C1 segment of cervical spinal cord (tissue), 14 donors: ENCODE results near the gene TMEM47.
A peak's percentile ranks its signal among the peaks of the same experiment; 100 is the strongest.

Source experiments
- DNase-seq, 14 donors: peaks; one replicate each; lab custom pipeline; 2025; lab: John Stamatoyannopoulos, UW

The TMEM47 gene

DNA sequence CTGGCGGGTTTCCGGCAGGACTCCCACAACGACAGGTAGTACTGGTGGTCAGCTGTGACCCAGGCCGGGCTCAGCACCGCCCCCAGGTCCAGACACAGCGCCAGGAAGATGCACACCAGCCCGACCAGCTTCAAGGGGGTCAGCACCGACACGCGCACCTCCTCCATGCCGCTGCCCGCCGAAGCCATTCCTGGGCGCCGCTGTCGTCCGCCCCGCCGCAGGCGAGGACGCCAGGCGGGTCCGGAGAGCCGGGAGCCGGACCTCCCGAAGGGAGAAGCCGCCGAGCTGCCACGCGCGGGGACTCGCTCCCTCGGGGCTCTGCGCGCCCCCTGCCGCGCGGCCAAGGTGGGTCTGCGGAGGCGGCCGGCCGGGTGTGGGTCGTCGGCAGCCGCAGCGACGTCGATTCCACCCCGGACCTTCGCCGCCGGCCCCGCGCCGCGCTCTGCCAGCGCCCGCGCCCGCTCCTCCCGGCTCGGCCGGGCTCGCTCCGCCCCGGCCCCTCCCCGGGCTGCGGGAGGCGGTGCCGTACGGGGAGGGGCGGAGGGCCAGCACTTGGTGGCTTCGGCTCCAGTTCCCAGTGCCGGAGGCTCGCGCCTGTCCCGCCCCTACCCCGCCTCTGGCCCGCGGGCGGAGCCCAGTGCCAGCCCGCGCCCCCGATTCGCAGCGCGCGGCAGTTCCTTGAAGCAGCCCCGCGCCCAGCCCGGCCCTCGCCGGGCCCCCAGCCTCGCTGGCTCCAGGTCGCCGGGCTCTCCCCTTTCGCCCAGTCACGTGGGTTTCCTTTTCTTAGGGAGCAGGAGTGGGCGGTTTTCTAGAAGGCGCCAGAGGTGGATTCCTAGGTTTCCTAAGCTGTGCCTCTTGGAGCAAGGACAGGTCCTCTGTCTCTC lies at the start of gene TMEM47:
Gene TMEM47 (minus strand): TSS at position 444 of the 884 bp plus-strand sequence. CDS start 256 bp downstream, at position 188.
- peak in 10 of 14 donors; percentile 4 to 62 (median 23) for DNase-seq

- no peak for DNase-seq
Measured at GRCh38 chrX:34687095-34687494, 30.0 kb upstream of the TMEM47 start.

DNA sequence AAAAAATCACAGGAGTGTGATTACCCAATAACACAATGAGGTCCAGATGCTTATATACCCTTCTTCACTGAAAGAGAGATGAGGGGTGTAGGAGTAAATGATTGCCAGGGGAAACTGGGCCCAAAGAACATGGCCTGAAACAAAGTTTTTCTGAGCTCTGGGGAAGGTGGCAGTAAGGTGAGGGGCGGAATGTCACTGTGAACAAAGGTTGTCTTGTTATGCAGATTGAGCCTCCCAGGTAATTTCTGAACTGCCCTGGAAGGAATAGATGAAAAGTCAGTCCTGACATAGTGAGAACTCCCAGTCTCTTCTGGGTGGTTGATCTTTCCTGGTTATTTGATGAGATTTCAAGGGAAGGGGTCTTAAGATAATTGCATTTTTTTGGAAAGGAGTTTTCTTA lies 2.5 kb upstream of the TMEM47 start:
- DNase-seq = no peak

DNA sequence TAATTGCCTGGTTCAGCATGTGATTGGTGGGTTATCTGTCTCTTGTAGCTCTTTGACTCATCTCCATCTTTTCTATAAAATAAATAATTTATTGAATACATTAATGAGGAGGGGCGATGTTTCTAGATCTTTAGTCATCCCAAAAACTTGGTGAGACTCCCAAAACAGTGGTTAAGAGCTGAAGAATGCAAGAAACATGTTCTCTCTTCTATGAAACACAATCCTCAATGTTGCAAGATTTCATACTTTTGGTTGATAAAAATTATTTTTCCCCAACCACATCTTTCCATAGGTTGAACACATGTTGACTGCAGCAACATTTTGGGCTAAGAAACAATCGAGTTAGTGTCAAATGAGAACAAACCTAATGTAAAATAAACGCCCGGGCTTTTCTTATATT lies 1.2 kb upstream of the TMEM47 start:
- DNase-seq = no peak

GRCh38 chrX:34657726-34658070 lies 613 bp upstream of the TMEM47 start:
- DNase-seq = no peak

DNA sequence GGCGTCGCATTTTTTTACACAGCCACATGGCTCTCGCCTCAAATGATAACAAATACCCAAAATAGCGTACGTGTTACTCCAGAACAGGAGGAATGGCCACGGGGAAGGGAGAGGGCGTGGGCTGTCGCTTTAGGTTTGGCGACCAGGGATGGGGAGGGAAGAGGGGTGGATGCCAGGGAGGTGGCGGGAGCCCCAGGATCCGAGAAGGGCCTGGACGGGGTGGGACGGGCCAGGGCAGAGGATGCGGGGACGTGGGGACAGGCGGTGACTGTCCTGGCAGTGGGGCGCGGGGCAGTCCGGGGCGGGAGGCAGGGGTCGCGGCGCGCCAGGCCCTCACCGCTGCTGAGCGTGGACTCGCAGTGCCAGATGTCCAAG lies 631 bp downstream of the TMEM47 start:
- peak in 2 of 14 donors; percentile 3 for DNase-seq

DNA sequence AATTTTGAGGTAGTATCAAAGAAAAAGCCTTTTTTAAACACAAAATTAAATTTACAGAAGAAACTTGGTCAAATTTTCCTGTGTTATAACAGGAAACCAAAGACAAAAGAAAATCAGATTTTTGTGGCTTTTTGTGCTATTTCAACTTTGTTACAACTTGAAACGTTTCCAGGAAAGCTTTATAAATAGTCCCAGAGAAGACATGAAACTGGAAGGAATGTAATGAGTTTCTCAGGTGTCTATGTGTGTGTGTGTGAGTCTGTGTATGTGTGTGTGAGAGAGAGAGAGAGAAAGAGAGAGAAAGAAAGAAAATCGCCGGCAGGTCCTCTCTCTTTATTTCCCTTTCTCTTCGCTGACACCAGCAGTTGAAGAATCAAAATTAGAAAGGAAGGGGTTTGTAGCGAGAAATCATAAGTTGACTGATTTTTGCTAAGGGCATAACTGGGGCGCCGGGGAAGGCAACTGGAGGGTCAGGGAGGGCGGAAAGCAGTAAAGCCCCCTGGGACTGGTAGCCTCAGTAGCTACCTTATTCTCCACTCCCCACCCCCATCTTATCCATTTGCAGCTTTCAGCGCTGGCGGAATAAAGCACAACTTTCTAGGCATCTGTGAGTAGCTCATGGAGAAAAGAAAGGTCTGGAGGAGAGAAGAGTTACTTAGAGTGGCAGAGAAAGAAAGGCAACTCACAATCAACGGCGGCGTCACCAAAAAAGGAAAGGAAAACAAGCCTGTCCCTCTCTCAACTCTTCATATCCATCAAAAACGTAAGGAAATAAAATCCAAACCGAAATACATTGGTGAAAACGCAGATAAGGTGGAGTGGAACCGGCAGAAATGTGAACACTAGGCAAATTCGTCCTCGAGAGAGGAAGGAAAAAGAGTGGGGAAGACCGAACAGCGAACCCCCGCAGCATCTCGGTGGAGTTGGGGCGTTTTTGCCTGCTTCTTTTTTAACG lies 1.3 kb downstream of the TMEM47 start:
- DNase-seq = peak in 1 of 14 donors; percentile 3

- DNase-seq = no peak
Measured at GRCh38 chrX:34654696-34655490, 2.2 kb downstream of the TMEM47 start.

GRCh38 chrX:34653811-34654210 lies 3.3 kb downstream of the TMEM47 start:
- DNase-seq = no peak

DNA sequence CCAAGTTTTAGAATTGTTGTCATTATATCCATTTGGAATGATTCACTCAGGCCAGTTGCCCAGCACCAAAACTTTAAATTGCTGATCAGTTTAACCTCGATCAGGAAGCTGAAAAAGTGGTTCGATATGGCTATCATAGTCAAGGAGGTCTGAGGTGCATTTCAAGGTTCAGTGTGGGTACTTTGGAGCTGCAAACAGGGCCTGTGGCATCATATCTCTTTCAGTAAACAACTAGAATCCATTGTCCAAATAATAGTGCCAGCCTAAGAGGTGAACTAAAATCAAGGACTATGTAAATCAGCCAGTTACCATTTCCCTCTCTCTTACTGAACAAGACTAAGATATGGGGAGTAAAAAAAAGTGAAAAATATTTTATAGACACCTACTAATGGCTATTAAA lies 14.2 kb downstream of the TMEM47 start:
- no peak for DNase-seq

DNA sequence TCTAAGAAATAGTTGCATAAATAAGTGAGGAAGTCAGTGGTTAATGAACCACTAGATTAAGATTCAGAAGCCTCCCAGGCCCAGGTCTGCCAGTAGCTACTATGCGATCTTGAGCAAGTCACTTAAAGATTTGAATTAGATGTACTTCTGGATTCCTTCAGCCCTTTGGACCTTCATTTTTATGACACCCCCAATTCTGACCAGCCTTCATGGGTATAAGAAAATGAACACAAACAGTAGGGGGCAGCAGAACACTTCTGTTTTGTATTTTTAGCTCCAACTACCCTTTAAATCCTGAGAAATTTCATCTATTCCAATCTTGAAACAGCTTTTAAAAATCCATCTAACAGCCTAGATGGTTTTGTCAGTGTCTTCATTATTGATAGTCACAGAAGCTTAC lies 19.0 kb downstream of the TMEM47 start:
- DNase-seq = no peak

GRCh38 chrX:34634349-34634748 lies 22.7 kb downstream of the TMEM47 start:
- DNase-seq = no peak

- no peak for DNase-seq
Measured at GRCh38 chrX:34632384-34632783, 24.7 kb downstream of the TMEM47 start.

DNA sequence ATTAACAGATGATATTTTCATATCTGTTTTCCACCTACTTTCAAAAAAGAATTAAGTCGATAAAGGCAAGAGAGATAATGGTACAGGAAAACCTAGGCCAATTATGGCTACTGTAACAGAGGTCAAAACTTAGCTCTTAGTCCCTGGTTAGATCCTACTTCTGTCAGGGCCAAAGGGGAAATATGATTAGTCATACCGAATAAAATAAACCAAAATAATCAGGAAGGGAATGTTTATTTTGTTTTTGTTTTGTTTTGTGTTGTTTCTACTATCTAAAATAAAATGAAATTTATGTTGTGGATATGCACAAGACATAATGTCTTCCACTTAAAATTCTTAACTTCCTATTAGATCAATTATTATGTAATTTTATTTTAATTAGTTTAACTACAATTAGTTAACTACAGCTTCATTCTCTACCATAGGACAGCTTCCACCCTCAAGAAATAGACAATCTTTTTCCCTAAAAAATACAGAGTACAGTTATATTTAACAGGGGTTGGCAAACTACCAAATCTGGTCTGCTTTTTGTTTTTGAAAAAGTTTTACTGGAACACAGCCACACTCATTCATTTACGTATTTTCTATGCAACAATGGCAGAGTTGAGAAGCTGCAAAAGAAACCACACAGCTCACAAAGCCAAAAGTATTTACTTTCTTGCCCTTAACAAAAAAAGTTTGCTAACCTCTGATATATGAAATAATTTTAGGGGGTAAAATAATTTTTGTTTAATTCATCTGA lies 25.4 kb downstream of the TMEM47 start:
- DNase-seq = no peak

- DNase-seq = no peak
Measured at GRCh38 chrX:34629572-34629971, 27.5 kb downstream of the TMEM47 start.

DNA sequence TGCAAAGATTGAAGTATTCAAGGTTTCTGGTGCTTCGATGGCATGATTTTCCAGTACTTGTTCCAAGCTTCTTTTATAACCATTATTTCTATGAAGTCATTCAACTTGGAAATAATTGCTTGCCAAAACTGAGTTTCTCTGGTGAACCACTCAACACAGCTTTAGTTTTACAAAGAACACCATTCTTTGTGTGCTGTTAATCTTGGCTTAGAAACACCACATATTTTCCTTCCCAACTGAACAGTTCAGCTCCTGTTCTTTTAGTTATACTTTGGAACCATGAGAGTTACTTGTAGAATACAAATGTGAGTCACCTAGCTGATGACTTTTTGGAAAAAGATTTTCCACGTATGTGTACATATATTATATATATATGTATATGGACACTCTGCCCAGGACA lies 32.7 kb downstream of the TMEM47 start:
- no peak for DNase-seq

DNA sequence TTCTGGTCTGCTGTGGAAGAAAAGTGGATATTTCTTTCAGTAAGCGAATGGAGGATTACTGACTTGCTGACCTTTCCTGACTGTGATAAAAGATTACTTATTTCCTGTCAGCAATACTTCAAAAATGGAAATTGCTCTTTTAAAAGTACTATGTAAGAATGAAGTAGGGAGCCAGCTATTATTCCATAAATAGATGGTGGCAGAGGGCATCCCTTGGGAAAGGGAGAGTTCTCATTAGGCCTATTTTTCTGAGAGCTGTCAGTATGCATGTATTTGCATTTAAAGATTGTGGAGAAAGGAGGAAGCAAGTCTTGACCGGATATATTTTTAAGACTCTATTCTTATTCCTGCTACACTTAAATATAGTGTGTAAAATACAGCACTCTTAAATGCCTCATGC lies 37.2 kb downstream of the TMEM47 start:
- no peak for DNase-seq

DNA sequence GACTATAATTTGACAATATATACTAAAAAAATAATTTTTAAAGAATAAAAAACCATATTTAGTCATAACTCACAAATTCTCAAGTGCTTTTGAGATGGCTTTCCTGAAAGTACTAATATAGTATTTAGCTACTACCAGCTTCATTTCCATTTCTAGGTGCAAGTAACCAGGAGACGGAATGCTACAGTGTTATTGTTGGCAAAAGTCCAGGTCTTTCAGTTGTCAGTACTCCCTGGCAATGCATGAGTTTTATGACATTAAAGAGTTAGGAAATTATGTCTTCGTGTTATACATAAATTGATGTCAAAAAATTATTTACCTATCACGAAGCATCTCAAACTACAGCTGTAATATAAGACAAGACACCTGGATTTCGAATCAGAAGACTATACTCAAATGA lies 45.0 kb downstream of the TMEM47 start:
- DNase-seq = no peak

- no peak for DNase-seq
Measured at GRCh38 chrX:34598362-34598761, 58.7 kb downstream of the TMEM47 start.

DNA sequence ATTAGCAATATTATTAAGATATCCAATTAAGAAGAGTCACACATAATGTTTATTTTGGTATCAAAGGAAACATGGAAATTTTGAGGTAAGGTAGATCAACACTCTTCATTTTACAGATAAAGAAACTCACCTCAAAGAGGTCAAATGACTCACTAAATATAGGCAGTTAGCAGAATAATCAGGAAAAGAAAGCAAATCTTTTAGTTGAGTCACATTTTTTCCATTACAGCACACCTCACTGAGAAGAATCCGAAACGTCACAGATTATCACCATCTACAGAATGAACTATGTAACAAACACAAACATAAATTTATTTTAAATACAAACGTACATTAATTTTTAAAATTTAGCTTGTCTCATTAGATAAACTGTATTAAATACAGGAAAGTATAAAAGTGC lies 70.1 kb downstream of the TMEM47 start:
- DNase-seq = no peak

DNA sequence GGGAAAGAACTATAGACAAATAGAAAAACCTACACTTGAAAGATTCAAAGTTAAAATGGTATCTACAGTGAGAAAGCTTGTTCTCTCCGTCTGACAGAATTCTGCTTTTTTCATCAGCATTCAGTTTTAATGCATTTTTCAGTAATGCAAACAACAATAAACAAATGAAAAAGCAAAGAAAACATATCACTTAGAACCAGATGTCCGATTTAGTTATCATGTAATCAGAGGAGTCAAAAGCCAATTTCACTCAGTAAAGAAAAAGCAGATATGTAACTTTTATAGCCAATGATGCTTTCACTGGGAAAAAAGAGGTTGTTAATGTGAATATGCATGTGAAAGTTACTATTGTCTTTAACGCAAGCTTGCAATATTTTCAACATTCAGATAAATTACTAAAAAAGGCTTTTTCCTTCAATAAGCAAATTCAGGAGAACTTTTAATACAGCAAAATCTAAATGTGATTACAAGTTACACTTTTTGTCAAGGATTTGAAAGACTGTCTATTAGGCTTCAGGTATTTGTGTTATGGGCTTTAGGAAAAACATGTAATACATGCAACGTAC lies 70.7 kb downstream of the TMEM47 start:
- DNase-seq = no peak
